Gastrocnemius medialis (tissue), 4 donors: ENCODE measurements around the gene RALGAPA2.

Source experiments
- CTCF ChIP-seq, 5 experiments: fragments of 450-650 bp in 3 of 5; fragments of 200-600 bp in 2 of 5; sonication (generic) in 2 of 5; IDR thresholded peaks in 4 of 5; conservative IDR thresholded peaks in 1 of 5; 1 replicate in 4 of 5; 2 replicates in 1 of 5; pipeline ENCODE4 v1.5.1; 2016 to 2019; ENCODE audit warnings: antibody characterized with exemption in 5 of 5, mild to moderate bottlenecking in 3 of 5, moderate library complexity in 3 of 5
- POLR2A ChIP-seq, 2 donors: fragments of 450-650 bp; IDR thresholded peaks; one replicate each; pipeline ENCODE4 v1.6.1; 2017; ENCODE audit warnings: antibody characterized with exemption in 2 of 2, mild to moderate bottlenecking in 2 of 2, moderate library complexity in 2 of 2

DNA sequence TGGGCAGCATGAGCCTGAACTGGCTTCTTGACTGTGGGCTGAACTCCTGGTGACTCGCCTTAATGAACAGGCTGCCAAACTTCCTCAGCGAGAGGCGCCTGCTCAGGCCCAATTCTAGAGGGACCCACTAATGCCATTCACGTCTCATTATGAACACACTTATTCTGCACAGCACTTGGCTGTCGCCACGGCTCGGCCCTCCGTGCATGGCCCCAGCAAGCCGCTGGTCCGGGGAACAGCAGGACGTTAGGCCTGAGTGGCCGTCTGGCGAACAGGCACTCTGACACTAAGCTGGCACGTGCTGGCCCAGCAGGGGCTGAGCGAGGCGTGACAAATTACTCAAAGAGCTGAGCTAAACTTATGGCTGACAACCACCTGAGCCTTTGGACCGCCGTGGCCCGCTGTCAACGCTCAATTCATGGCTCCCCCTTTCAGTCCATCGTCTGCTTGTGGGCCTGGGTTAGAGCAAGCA is 298.6 kb downstream of the RALGAPA2 start:
- TF ChIP-seq CTCF (IDR thresholded peaks at IDR 0.05 in 4 of 5, conservative IDR thresholded peaks at IDR 0.05 in 1 of 5) (no peak), POLR2A (IDR thresholded peaks at IDR 0.05) (no peak)
